ENCODE results near the gene PLAAT3.
"Not testable (repeated sequence)": the region's sequence is repeated elsewhere in the genome, so short reads cannot be mapped to it uniquely, and the experiment has no call there.

PLAAT3 gene

DNA sequence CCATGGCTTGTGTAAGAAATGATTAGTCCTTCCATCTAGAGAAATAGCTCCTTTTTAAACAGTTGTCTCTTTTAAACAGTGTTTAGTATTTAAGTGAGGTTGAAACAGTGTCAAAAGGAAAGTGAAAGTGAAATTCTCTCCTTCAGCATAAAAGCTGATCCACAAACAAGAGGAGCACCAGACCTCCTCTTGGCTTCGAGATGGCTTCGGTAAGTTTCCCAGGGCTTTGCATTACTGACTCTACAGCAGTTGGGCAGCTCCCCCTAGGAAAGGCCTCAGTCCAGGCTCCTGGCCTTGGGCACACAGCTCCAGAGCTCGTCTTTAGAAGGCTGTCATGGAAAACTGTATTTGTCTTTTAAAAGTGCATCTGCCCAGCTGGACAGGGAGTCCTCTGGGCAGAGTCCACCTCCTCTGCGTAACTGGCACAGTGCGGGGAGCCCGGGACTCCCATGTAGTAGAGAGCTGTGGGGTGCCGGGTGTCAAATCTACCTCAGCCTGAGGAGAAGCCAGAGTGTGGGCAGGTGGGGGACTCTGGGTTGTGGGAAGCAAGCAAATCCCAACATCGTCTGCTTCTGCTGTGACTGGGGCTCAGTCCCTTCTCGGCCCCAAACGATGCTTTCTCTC lies 77.5 kb downstream of the PLAAT3 start, which contains the start of gene PLAAT4:
TSS of gene PLAAT4 (plus strand) at position 140 of the 624 bp plus-strand sequence. CDS start at position 201, 61 bp downstream.
- DNase-seq, result peak; percentile 71

DNA sequence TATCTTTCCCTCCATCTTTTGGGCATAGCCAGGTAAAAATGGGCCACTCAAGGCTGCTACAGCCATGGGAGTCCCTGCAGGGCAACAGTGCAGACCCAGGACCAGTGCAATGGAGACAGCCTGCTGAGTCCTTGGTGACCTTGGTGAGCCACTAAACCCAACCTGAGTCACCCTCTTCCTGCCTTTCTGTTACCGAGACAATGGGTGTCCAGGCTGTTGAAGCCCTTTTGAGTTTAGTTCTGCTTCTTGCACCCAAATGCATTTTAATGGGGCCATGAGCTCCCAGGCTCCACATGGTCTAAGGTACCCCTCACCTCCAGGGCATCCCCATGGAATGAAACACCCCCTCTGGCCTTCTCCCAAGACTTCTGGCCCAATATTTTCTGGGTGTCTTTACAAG lies 78.5 kb downstream of the PLAAT3 start:
- DNase-seq, result no peak

DNA sequence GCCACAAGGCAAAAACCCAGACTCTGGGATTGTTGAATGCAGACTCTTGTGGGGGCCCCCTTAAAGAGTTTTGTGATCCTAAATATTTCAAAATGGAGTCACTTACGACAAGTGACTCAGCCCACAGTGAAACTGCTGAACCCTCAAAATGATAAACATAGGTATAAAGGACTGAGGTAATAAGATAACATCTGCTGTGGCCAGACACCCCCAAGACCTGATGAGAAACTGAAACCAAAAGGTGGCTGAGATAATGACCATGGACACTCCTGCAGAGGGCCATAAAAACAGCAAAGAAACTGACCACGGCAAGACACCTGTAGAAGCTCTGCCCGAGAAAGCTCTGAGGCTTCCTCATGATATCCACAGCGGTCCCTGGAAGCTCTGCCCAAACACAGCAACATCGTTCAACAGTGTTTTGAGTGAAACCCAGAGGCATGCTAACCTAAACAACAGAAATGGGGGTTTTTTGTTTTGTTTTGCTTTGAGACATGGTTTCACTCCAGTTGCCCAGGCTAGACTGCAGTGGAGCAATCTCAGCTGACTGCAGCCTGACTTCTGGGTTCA lies 79.3 kb downstream of the PLAAT3 start:
- no peak for DNase-seq

DNA sequence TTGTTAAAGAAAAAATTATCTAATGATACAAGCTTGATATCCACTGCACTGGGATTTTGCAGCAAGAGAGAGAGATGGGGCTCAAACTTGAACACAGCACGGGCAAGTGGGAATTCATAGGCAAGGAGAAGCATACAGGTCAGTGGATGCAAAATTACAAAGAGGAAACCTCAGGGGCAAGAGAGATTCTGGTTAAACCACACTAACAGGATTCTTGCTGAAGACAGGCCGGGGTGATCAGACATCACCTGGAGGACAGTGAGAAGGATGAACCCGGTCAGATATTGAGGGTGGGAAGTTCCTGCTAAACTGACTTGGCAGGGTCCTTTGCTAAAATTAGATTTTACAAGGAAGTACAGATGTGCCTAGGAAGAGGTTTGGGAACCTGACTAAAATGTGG lies 80.2 kb downstream of the PLAAT3 start:
- DNase-seq, result no peak

DNA sequence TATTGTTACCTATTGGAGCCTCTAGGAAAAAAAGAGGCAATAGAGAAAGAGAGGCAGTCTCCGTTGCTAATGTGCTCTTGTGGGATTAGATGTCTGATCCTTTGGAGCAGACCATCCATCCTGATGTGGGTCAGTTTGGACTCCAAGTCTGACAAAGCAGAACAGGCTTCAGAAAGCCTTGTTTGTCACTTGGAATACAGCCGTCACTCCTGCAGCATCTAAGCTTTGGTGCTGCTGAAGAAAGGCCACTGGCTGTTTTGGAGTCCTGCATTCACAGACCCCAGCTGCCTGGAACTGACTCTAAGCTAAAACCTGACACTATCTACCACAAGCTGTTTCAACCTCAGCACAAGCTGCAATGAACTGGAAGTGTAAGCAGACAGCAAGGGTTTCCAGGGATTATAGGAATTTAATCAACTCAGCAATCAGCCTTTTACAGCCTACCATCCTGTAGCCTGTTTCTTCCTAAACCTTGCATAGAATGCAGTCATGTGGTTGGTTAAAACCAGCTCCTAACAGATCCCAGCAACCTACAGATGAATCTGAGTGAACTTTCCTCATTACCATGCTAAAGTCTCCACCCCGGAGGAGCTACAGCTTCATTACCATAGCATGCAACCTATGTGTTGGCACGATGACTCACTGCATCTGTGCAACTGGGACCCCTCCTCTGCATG lies 81.3 kb downstream of the PLAAT3 start:
- DNase-seq, result no peak

DNA sequence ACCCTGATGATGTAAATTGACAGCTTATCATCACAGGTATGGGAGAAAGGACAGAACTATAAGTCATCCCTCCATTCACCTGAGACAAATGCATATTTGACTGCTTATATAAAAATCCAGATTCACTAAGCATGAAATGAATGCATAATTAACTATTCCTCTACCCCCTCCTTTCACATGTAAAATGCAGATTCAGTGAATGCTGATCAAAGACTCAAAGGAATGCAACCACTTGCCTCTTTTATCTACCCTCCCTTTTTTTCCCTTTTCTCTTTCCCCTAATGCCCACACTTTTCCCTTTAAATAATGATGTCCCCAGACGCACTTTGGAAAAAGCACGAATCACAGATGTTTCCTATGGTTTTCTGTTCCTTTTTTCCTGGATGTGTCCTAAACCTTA lies 82.1 kb downstream of the PLAAT3 start:
- DNase-seq, result no peak

DNA sequence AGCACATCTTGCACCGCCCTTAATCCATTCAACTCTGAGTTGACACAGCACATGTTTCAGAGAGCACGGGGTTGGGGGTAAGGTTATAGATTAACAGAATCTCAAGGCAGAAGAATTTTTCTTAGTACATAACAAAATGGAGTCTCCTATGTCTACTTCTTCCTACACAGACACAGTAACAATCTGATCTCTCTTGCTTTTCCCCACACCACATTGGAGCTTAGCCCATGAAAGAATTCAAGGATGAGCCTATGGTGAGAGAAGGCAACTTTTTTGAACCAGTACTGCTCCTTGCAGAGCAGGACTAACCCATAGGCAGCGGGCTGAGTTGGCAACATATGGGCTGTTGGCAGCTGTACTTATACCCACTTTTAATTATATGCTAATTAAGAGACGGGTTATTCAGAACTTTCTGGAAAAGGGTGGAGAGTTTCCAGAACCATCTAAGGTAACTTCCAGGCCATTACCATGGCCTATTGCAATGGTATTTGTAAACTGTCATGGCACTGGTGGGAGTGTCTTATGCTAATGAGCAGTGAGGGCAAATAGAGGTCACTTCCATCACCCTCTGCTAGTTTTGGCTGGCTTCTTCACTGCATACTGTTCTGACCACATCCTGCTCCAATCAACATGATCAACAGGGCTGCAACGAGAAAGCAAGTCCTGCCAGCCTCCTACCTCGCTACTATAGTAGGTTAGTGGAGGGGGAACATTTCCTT lies 83.0 kb downstream of the PLAAT3 start:
- not testable (repeated sequence) for DNase-seq

DNA sequence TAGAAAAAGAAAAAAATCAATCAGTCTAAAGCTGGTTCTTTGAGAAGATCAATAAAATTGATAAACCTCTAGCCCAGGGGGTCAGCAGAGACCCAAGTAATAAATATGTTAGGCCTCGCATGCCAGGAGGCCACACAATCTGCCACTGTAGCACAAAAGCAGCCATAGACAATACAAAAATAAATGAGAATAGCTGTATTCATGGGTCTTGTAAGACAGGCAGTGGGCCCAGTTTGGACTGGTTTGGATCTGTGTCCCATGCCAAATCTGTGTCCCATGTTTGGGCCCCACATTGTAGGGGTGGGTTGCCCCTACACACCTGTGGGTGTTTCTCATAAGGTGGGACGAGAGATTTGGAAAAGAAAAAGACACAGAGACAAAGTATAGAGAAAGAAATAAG lies 84.2 kb downstream of the PLAAT3 start:
- no peak for DNase-seq

DNA sequence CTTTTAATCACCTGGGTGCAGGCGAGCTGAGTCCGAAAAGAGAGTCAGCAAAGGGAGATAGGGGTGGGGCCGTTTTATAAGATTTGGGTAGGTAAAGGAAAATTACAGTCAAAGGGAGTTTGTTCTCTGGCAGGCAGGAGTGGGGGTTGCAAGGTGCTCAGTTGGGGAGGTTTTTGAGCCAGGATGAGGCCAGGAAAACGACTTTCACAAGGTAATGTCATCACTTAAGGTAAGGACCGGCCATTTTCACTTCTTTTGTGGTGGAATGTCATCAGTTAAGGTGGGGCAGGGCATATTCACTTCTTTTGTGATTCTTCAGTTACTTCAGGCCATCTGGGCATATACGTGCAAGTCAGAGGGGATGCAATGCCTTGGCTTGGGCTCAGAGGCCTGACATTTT lies 84.9 kb downstream of the PLAAT3 start:
- not testable (repeated sequence) for DNase-seq

DNA sequence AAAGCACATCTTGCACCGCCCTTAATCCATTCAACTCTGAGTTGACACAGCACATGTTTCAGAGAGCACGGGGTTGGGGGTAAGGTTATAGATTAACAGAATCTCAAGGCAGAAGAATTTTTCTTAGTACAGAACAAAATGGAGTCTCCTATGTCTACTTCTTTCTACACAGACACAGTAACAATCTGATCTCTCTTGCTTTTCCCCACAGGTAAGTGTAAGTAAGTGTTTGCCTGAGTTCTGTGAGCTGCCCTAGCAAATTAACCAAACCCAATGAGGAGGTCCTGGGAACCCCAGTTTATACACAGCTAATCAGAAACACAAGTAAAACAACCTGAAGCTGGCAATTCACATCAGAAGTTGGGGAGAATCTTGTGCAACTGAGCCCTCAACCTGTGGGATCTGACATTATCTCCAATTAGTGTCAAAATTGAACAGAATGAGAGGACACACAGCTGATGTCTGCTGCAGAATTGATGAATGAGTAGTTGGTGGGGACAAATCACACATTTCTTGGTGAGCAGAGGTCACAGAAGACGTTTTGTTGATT lies 85.4 kb downstream of the PLAAT3 start:
- DNase-seq, result not testable (repeated sequence)

DNA sequence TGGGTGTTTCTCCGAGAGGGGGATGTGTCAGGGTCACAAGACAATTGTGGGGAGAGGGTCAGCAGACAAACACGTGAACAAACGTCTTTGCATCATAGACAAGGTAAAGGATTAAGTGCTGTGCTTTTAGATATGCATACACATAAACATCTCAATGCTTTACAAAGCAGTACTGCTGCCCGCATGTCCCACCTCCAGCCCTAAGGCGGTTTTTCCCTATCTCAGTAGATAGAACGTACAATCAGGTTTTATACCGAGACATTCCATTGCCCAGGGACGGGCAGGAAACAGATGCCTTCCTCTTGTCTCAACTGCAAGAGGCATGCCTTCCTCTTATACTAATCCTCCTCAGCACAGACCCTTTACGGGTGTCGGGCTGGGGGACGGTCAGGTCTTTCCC lies 86.1 kb downstream of the PLAAT3 start:
- DNase-seq, result not testable (repeated sequence)

DNA sequence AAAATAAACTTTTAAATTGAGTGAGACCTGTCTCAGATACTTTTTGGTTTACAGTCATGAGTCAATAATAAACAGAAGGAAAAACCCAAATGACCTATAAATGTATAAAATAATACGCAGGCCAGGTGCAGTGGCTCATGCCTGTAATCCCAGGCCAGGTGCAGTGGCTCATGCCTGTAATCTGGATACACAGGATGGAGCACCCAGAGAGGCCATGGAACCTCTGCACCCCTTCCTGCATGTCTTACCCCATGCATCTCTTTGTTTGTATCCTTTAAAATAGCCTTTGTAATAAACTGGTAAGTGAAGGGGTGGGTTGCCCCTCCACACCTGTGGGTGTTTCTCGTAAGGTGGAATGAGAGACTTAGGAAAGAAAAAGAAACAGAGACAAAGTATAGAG lies 86.6 kb downstream of the PLAAT3 start:
- no peak for DNase-seq

All from right hindlimb (tissue), 1 donor.